ENCODE results near the gene LGALS12. TPM values are rescaled to one million over a fixed set of nuclear protein-coding genes. Genes with fewer than 3 reads are reported as not detected.
A peak's percentile ranks its signal among the peaks of the same experiment; 100 is the strongest.
"Not testable (repeated sequence)": the region's sequence is repeated elsewhere in the genome, so short reads cannot be mapped to it uniquely, and the experiment has no call there.

The LGALS12 gene
- total and polyA plus RNA-seq, 11 donors, result 0.32 to 15.1 (median 1.1) TPM; not detected in 2

GRCh38 chr11:63535734-63536133, 29.9 kb downstream of the LGALS12 start:
- peaks cover 7 to 79% (median 21%) of the 10 kb centered on the region in 12 donors for H3K4me1 ChIP-seq
- no peak for DNase-seq
- H3K9me3 ChIP-seq, result no peaks in the 10 kb centered on the region
- ATAC-seq, result no peak
- peak overlapping the region in 4 of 12 donors; percentile 87 to 97 (median 91) for H3K27ac ChIP-seq
- H3K4me3 ChIP-seq, result peak overlapping the region in 1 of 12 donors; percentile 76
- intact Hi-C loops (cut with DNase I), result loop anchor here in 3 of 10 donors (2.0 to 10.0 kb wide), 3 partner anchors 75 to 79 kb away; partner anchors contain the start of gene PLAAT3 (in 2 of the 3)
- TF ChIP-seq POLR2A (IDR thresholded peaks at IDR 0.05), result no peak
- no peak for TF ChIP-seq CTCF (IDR thresholded peaks at IDR 0.05)
- WGBS, 4 donors, result 74 to 80% (median 76%) methylated on average over 1 of the region's 1 CpG
- peaks cover 0 to 15% (median 0%) of the 10 kb centered on the region in 9 donors for H3K36me3 ChIP-seq
- H3K27me3 ChIP-seq, result no peaks in the 10 kb centered on the region

DNA sequence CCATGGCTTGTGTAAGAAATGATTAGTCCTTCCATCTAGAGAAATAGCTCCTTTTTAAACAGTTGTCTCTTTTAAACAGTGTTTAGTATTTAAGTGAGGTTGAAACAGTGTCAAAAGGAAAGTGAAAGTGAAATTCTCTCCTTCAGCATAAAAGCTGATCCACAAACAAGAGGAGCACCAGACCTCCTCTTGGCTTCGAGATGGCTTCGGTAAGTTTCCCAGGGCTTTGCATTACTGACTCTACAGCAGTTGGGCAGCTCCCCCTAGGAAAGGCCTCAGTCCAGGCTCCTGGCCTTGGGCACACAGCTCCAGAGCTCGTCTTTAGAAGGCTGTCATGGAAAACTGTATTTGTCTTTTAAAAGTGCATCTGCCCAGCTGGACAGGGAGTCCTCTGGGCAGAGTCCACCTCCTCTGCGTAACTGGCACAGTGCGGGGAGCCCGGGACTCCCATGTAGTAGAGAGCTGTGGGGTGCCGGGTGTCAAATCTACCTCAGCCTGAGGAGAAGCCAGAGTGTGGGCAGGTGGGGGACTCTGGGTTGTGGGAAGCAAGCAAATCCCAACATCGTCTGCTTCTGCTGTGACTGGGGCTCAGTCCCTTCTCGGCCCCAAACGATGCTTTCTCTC, 30.9 kb downstream of the LGALS12 start, which contains the start of gene PLAAT4:
Gene PLAAT4 (plus strand): TSS at position 140 of the 624 bp plus-strand sequence. CDS start 61 bp downstream, at position 201.
- peaks cover 7 to 81% (median 21%) of the 10 kb centered on the region in 12 donors for H3K4me1 ChIP-seq
- ATAC-seq, result peak; percentile 49 to 71 (median 60)
- H3K9me3 ChIP-seq, result no peaks in the 10 kb centered on the region
- TF ChIP-seq POLR2A (IDR thresholded peaks at IDR 0.05), result no peak
- no peak for TF ChIP-seq CTCF (IDR thresholded peaks at IDR 0.05)
- WGBS, 4 donors, result 20 to 46% (median 29%) methylated on average over 10 of the region's 10 CpGs
- intact Hi-C loops (cut with DNase I), result loop anchor here in 3 of 10 donors (1.0 to 10.0 kb wide), 4 partner anchors 74 to 78 kb away; partner anchors contain the start of gene PLAAT3 (in 3 of the 3)
- peak within 1 kb of the TSS; percentile 6 to 76 (median 52) for H3K4me3 ChIP-seq
- peaks cover 0 to 26% (median 0%) of the 10 kb centered on the region in 9 donors for H3K36me3 ChIP-seq
- no peaks in the 10 kb centered on the region for H3K27me3 ChIP-seq
- peak in 4 of 5 donors; percentile 28 to 40 (median 36) for DNase-seq
- peak within 1 kb of the TSS; percentile 75 to 97 (median 88) for H3K27ac ChIP-seq

GRCh38 chr11:63537293-63538101, 31.6 kb downstream of the LGALS12 start:
- Histone ChIP-seq H3K27me3 (no peaks in the 10 kb centered on the region), H3K36me3 (peaks cover 0 to 33% (median 0%) of the 10 kb centered on the region in 9 donors), H3K9me3 (no peaks in the 10 kb centered on the region), H3K27ac (peak overlapping the region; percentile 75 to 97 (median 88)), H3K4me3 (peak overlapping the region; percentile 6 to 76 (median 52)), H3K4me1 (peaks cover 7 to 81% (median 21%) of the 10 kb centered on the region in 12 donors)
- intact Hi-C loops (cut with DNase I), result loop anchor here in 3 of 10 donors (1.0 to 10.0 kb wide), 4 partner anchors 73 to 77 kb away; partner anchors contain the start of gene PLAAT3 (in 3 of the 3)
- no peak for TF ChIP-seq POLR2A (IDR thresholded peaks at IDR 0.05)
- TF ChIP-seq CTCF (IDR thresholded peaks at IDR 0.05), result no peak
- peak; percentile 69 to 83 (median 79) for DNase-seq
- 17 to 21% (median 20%) methylated on average over 8 of the region's 8 CpGs for WGBS, 4 donors
- peak; percentile 89 to 95 (median 94) for ATAC-seq

- DNase-seq; ATAC-seq; H3K4me3 ChIP-seq; H3K9me3 ChIP-seq; H3K27me3 ChIP-seq; H3K27ac ChIP-seq; intact Hi-C loops (cut with DNase I): not testable (repeated sequence)
- Histone ChIP-seq H3K4me1 (peaks cover 7 to 52% (median 10%) of the 10 kb centered on the region in 12 donors), H3K36me3 (peaks cover 0 to 82% (median 3%) of the 10 kb centered on the region in 9 donors)
- 78 to 85% (median 84%) methylated on average over 2 of the region's 2 CpGs for WGBS, 4 donors
These were observed 36.6 kb downstream of the LGALS12 start for GRCh38 chr11:63542506-63542905.

All from heart left ventricle (tissue), 16 donors.